Activated T-helper 17 cell treated with anti-CD3 and anti-CD28 coated beads, Interleukin-2, amount 50 U/mL, for 72 hours (primary cell): Measurements from ENCODE around the gene MEIS2. TPM values are rescaled to one million over a fixed set of nuclear protein-coding genes. Genes with fewer than 3 reads are reported as not detected.

Experiments used
- ATAC-seq: fragments of 150-1000 bp; cut with Tn5 transposase; replicated peaks from 2 replicates; pipeline ENCODE4 v1.10.0; 2021; ENCODE audit warnings: mild to moderate bottlenecking, moderate library complexity
- H3K27ac Mint-ChIP-seq: one replicate; pipeline ENCODE4 v1.8.0; 2022; ENCODE audit warnings: mixed read lengths
- H3K27me3 Mint-ChIP-seq: one replicate; pipeline ENCODE4 v1.8.0; 2022; ENCODE audit warnings: mixed read lengths
- H3K36me3 Mint-ChIP-seq: one replicate; pipeline ENCODE4 v1.8.0; 2022; ENCODE audit warnings: low read depth, mild to moderate bottlenecking, mixed read lengths
- H3K4me1 Mint-ChIP-seq: one replicate; pipeline ENCODE4 v1.8.0; 2022; ENCODE audit warnings: mixed read lengths
- H3K4me3 Mint-ChIP-seq: one replicate; pipeline ENCODE4 v1.8.0; 2022; ENCODE audit warnings: mild to moderate bottlenecking, mixed read lengths
- H3K9me3 Mint-ChIP-seq: one replicate; pipeline ENCODE4 v1.8.0; 2022; ENCODE audit warnings: mixed read lengths
- total RNA-seq, 2 donors: library from RNA; stranded (reverse); gene quantifications; one replicate each; pipeline ENCODE4 v1.2.3, GENCODE V29; 2022

The MEIS2 gene
- total RNA-seq, 2 donors from 2014 or later, result not detected

DNA sequence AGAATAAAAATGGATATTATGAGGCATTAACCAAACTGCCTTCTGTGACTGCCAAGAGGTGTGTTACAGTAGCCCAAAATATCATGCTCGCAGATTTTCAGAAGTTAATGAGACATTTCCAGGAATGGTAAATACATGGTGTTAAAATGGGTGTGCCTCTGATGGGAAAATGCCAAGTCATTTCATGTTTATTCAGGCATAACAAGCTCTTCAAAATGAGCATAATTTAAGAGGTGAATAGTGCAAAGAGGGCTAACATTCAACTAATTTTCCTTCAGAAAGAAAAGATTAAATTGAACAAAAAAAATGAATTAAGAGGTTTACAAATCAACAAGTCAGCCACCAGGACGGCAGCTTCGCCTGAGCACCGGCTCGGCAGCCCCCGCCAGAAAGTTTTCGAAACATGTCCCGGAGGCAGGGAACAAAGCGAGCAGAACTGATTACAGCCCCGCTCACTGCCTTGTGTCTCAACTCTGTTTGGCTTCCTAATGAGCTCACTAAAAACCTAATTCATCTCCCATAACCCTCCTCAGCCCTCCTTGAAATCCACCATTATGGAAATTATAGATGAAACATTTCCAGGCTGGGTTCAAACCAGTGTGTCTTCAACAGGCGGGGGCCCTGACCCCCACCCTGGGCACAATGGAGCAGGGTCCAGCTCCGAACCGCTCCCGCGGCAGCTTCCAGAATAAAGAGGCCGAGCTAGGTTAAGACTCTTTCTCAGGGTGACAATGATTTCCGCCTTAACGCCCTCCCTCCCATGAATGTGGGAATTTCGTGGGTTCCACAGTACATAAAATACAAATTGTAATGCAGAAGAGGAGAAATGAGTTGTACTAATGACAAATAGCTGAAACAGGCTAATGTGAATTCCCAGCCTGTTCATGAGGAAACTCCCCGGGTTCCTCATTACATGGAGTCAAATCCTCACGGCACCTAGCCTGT is 43.9 kb downstream of the MEIS2 start:
- H3K9me3 Mint-ChIP-seq, result peaks cover 5% of the 10 kb centered on the region
- ATAC-seq, result no peak
- no peaks in the 10 kb centered on the region for H3K4me1 Mint-ChIP-seq
- H3K27ac Mint-ChIP-seq, result no peak overlapping the region
- H3K4me3 Mint-ChIP-seq, result no peak overlapping the region
- H3K36me3 Mint-ChIP-seq, result no peaks in the 10 kb centered on the region
- peaks cover 9% of the 10 kb centered on the region for H3K27me3 Mint-ChIP-seq

GRCh38 chr15:37055481-37055880 is 44.9 kb downstream of the MEIS2 start:
- Mint-ChIP-seq H3K27ac (no peak overlapping the region), H3K9me3 (peaks cover 5% of the 10 kb centered on the region), H3K4me1 (no peaks in the 10 kb centered on the region), H3K27me3 (peaks cover 7% of the 10 kb centered on the region), H3K36me3 (no peaks in the 10 kb centered on the region), H3K4me3 (no peak overlapping the region)
- ATAC-seq, result no peak

DNA sequence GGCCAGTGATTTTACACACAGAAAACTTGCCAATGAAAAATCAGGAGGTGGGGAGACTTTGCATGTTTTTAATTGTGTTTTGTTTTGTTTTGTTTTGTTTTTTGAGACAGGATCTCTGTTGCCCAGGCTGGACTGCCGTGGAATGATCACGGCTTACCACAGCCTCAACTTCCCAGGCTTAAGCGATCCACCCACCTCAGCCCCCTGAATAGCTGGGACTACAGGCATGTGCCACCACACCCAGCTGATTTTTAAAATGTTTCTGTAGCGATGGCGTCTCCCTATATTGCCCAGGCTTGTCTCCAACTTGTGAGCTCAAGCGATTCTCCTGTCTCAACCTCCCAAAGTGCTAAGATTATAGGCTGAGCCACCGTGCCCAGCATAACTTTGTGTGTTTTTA is 46.0 kb downstream of the MEIS2 start:
- Mint-ChIP-seq H3K27ac (no peak overlapping the region), H3K4me1 (no peaks in the 10 kb centered on the region), H3K27me3 (peaks cover 11% of the 10 kb centered on the region), H3K36me3 (no peaks in the 10 kb centered on the region), H3K9me3 (peaks cover 5% of the 10 kb centered on the region), H3K4me3 (no peak overlapping the region)
- ATAC-seq, result no peak

DNA sequence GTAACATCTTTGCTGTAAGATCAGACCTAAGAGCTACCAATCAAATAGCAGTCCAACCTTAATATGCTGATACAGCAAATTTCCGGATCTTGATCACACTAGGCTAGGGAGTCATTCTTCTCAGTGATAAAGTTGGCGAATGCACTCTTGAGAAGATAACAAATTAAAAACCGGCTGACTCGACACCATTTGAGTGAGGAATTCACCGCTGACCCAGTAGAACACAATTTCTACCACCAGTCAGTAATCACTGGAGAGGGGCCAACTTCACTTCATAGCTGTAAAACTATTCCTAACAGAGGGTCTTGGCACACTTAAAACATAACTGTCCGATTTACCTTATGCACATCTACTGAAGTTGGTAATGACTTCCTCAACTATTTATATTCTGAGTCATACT is 47.2 kb downstream of the MEIS2 start:
- ATAC-seq, result no peak
- Mint-ChIP-seq H3K4me3 (no peak overlapping the region), H3K27ac (no peak overlapping the region), H3K36me3 (no peaks in the 10 kb centered on the region), H3K9me3 (peaks cover 5% of the 10 kb centered on the region), H3K4me1 (no peaks in the 10 kb centered on the region), H3K27me3 (peaks cover 11% of the 10 kb centered on the region)

GRCh38 chr15:37050345-37050744 is 50.0 kb downstream of the MEIS2 start:
- Mint-ChIP-seq H3K4me1 (no peaks in the 10 kb centered on the region), H3K27me3 (peaks cover 17% of the 10 kb centered on the region), H3K27ac (no peak overlapping the region), H3K4me3 (no peak overlapping the region), H3K9me3 (peaks cover 5% of the 10 kb centered on the region), H3K36me3 (no peaks in the 10 kb centered on the region)
- ATAC-seq, result no peak

- no peaks in the 10 kb centered on the region for H3K36me3 Mint-ChIP-seq
- H3K4me3 Mint-ChIP-seq, result no peak overlapping the region
- no peak for ATAC-seq
These were observed 53.3 kb downstream of the MEIS2 start for GRCh38 chr15:37046876-37047614.

DNA sequence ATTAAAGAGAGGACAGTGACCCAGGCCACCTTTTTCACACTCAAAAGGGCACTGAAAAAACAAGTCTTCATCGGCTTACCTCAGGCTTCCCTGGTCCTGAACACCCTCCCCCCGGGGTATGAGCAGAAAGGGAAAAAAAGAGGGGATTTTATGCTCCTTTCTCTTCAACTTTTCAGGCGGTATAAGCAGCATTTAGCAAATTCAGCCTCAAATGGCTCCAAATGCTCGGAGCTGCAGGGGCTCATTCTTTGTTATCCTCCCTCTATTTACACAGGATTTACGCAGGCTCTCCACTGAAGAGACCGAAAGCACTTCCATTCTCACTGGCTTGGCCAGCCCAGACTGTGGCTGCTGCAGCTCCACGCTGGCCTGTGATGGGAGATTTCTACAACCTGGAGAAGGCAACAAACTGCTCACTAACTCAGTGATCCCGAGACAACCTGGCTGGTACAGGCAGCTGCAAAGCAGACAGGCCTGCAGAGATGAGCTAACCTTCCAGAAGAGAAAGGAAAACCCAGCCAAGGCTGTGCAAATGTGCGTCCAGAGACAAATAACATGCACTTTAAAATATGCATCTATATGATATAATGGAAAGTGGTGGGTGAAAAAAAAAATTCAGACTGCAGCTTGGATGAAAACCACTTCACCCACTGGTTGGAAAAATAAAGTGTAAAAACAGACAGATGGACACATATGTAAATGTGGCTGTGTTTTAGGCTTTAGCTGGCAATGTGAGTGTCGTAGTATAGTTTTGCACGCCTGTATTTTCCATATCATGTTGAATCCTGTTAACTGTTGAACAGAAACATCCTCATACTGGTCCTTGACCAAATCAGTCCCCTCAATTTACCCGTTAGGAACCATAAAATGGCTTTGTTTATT is 54.2 kb downstream of the MEIS2 start:
- H3K9me3 Mint-ChIP-seq, result no peaks in the 10 kb centered on the region
- ATAC-seq, result no peak
- peaks cover 11% of the 10 kb centered on the region for H3K27me3 Mint-ChIP-seq
- no peaks in the 10 kb centered on the region for H3K36me3 Mint-ChIP-seq
- H3K4me3 Mint-ChIP-seq, result no peak overlapping the region
- H3K27ac Mint-ChIP-seq, result no peak overlapping the region
- no peaks in the 10 kb centered on the region for H3K4me1 Mint-ChIP-seq

More at GRCh38 chr15:37046876-37047614, 53.3 kb downstream of the MEIS2 start:
- no peaks in the 10 kb centered on the region for H3K9me3 Mint-ChIP-seq
- H3K27ac Mint-ChIP-seq, result no peak overlapping the region
- H3K4me1 Mint-ChIP-seq, result no peaks in the 10 kb centered on the region
- H3K27me3 Mint-ChIP-seq, result peaks cover 14% of the 10 kb centered on the region

DNA sequence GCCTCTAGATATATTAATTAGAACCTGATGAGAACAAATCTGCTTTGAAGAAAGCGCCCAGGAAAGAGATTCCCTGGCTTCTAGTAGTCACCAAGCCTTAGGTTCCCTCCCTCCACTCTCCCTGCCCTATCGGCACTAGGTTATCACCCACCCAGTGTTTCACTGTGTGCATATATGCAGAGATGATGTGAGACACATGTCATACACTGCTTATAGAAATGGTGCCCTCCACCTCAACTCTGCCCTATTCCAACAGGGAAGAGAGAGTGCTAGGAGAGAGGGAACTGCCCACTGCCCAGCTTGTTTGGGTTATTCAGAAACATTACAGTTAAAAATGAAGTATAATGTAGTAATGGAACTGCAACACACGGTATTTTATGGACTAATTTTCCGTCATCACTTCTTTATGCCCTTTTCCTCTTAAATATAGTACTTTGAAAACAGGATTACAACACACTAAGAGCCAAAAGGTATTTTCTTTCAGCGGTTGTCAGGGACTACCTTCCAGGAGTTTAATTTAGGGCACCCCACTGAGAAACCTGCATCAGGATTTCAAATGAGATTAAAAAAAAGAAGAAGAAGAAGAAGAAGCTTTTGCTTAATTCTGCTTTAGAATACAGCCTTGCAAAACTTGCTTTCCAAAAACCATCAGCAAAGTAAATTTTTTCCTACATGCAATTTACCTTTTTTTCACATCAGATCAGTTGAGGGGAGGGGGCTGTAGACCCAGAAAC is 55.3 kb downstream of the MEIS2 start:
- Mint-ChIP-seq H3K4me1 (no peaks in the 10 kb centered on the region), H3K27ac (no peak overlapping the region), H3K4me3 (no peak overlapping the region), H3K9me3 (no peaks in the 10 kb centered on the region), H3K36me3 (no peaks in the 10 kb centered on the region), H3K27me3 (peaks cover 9% of the 10 kb centered on the region)
- ATAC-seq, result no peak

DNA sequence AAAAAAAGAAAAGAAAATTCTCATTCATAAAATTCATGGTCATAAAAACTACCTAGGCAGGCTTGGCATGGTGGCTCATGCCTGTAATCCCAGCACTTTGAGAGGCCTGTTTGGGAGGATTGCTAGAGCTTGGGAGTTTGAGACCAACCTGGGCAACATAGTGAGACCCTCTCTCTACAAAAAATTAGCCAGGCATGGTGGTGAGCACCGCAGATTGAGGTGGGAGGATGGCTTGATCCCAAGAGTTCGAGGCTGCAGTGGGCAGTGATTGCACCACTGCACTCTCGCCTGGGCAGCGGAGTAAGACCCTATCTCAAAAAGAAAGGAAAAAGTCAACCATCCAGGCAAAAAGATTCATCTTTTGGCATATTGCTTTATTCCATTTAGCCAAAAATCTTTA is 58.5 kb downstream of the MEIS2 start:
- Mint-ChIP-seq H3K4me1 (no peaks in the 10 kb centered on the region), H3K27me3 (peaks cover 7% of the 10 kb centered on the region), H3K9me3 (no peaks in the 10 kb centered on the region), H3K4me3 (no peak overlapping the region), H3K27ac (no peak overlapping the region), H3K36me3 (no peaks in the 10 kb centered on the region)
- no peak for ATAC-seq

DNA sequence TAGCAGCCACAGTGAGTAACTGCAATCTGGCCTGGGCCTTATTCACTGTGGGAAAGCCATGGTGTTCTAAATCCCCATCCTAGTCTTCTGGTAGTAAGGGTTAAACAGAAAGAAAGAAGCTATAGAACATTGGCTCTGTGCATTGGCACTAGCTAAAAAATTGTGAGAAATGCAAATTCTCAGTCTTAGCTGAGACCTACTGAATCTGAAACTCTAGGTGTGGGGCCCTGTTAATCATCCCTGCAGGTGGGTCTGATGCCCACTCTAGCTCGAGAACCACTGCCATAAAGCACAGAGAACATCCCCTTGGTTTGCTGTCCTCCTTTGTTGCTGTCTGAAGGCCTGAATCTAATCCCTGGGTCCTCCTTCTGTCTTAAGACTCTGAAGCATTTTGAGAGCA is 59.3 kb downstream of the MEIS2 start:
- H3K4me1 Mint-ChIP-seq, result no peaks in the 10 kb centered on the region
- no peaks in the 10 kb centered on the region for H3K36me3 Mint-ChIP-seq
- no peak overlapping the region for H3K4me3 Mint-ChIP-seq
- H3K27me3 Mint-ChIP-seq, result peaks cover 1% of the 10 kb centered on the region
- no peak overlapping the region for H3K27ac Mint-ChIP-seq
- no peaks in the 10 kb centered on the region for H3K9me3 Mint-ChIP-seq
- ATAC-seq, result no peak

- H3K27ac Mint-ChIP-seq, result no peak overlapping the region
- H3K4me1 Mint-ChIP-seq, result no peaks in the 10 kb centered on the region
- H3K27me3 Mint-ChIP-seq, result no peaks in the 10 kb centered on the region
- ATAC-seq, result no peak
- H3K4me3 Mint-ChIP-seq, result no peak overlapping the region
- no peaks in the 10 kb centered on the region for H3K9me3 Mint-ChIP-seq
- no peaks in the 10 kb centered on the region for H3K36me3 Mint-ChIP-seq
These were observed 60.1 kb downstream of the MEIS2 start for GRCh38 chr15:37040072-37040742.

GRCh38 chr15:37038716-37039106 is 61.6 kb downstream of the MEIS2 start:
- no peak for ATAC-seq

DNA sequence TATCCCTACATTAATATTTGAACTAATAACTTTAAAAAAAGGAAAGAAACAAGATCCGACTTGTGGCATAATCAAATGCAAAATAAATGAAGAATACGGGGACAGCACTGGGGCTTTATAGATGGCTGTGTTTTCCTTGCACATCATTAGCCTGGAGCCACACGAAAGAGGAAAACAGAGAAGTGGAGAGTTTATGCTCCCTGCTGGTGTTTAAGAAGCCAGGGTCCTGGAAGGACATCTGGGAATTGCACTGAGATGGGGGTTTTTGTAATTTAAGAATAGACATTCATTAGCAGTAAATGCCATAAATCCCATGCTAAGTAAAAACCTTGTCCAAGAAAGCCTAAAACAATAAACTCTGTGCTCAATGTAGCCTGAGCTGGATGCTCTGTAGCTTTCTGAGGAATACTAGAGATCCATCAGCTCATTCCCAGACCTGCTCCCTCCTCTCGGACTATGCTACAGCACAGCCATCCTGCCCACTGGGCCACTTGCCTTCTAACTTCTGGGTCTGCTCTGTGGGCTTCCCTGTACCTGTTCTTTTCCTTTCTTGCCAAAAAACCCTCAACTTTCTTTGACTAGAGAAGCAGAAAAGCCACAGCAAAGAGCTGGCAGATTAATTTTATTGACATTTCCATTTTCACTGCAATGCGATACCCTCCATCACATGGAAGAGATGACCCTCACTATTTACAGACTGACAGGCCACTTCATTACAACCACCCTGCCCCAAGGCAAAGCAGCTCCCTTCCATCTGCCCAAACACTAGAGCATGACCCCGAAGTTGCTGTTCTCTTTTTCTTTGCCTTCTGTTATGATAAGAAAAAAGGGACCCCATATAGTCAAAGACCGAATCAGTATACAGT is 62.3 kb downstream of the MEIS2 start:
- no peak overlapping the region for H3K27ac Mint-ChIP-seq
- H3K9me3 Mint-ChIP-seq, result no peaks in the 10 kb centered on the region
- H3K4me3 Mint-ChIP-seq, result no peak overlapping the region
- no peaks in the 10 kb centered on the region for H3K4me1 Mint-ChIP-seq
- no peak for ATAC-seq
- no peaks in the 10 kb centered on the region for H3K36me3 Mint-ChIP-seq
- H3K27me3 Mint-ChIP-seq, result no peaks in the 10 kb centered on the region

More at GRCh38 chr15:37038716-37039106, 61.6 kb downstream of the MEIS2 start:
- Mint-ChIP-seq H3K9me3 (no peaks in the 10 kb centered on the region), H3K27me3 (no peaks in the 10 kb centered on the region), H3K4me3 (no peak overlapping the region), H3K36me3 (no peaks in the 10 kb centered on the region), H3K27ac (no peak overlapping the region), H3K4me1 (no peaks in the 10 kb centered on the region)
